ENCODE results near the gene CRYAB. TPM values are rescaled to one million over a fixed set of nuclear protein-coding genes. Genes with fewer than 3 reads are reported as not detected.

The CRYAB gene
- total RNA-seq, 1 donor from 2014 or later, result not detected

DNA sequence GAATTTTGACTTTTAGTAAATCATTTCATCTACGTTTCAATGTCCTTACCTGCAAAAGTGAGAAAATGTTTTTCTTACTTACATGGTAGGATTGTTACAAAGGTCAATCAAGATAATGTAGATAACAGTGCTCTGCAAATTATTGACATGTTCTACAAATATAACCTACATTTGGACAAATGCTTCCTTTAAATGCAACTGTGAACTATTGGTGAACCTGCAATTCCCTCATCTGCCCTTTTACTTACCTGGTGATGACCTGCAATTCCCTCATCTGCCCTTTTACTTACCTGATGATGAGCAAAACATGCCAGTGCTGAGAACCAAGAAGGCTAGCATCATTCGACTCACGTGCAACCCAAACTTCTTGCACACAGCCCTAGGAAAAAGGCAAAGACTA lies 51.3 kb downstream of the CRYAB start:
- TF ChIP-seq, protein P1, sequence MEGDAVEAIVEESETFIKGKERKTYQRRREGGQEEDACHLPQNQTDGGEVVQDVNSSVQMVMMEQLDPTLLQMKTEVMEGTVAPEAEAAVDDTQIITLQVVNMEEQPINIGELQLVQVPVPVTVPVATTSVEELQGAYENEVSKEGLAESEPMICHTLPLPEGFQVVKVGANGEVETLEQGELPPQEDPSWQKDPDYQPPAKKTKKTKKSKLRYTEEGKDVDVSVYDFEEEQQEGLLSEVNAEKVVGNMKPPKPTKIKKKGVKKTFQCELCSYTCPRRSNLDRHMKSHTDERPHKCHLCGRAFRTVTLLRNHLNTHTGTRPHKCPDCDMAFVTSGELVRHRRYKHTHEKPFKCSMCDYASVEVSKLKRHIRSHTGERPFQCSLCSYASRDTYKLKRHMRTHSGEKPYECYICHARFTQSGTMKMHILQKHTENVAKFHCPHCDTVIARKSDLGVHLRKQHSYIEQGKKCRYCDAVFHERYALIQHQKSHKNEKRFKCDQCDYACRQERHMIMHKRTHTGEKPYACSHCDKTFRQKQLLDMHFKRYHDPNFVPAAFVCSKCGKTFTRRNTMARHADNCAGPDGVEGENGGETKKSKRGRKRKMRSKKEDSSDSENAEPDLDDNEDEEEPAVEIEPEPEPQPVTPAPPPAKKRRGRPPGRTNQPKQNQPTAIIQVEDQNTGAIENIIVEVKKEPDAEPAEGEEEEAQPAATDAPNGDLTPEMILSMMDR (IDR thresholded peaks at IDR 0.05), result no peak
- H3K36me3 Mint-ChIP-seq (ENCODE audit: low read depth), result peaks cover 72% of the 10 kb centered on the region
- H3K27me3 Mint-ChIP-seq, result no peaks in the 10 kb centered on the region
- H3K9me3 Mint-ChIP-seq, result no peaks in the 10 kb centered on the region
- no peak overlapping the region for H3K27ac Mint-ChIP-seq
- ATAC-seq (ENCODE audit: low read depth) (no peak), DNase-seq (no peak)
- no peaks in the 10 kb centered on the region for H3K4me1 Mint-ChIP-seq
- H3K4me3 Mint-ChIP-seq, result no peak overlapping the region
- ChIA-PET POLR2A (no interaction called here), CTCF (interaction anchor here (2.2 kb wide), 1 partner anchor 11 kb away, joined by 5 read pairs; the partner anchor contains the start of gene ALG9)
- intact Hi-C loops (cut with micrococcal nuclease), result no loop called here

Other genes with a start within 250 kb of the CRYAB start
- 36.2 and 37.9 TPM in 2 replicates for gene PPP2R1B, start 145.4 kb downstream of the CRYAB start, total RNA-seq
- 17.0 and 20.1 TPM in 2 replicates for gene ALG9, start 40.2 kb downstream of the CRYAB start, total RNA-seq
- 7.4 and 7.8 TPM in 2 replicates for gene FDXACB1, start 32.6 kb downstream of the CRYAB start, total RNA-seq
- gene CFAP68, start 32.2 kb downstream of the CRYAB start, total RNA-seq, result 11.6 and 13.7 TPM in 2 replicates
- not detected in 2 replicates for gene HSPB2, start 964 bp upstream of the CRYAB start, total RNA-seq
- gene C11orf52, start 7.1 kb upstream of the CRYAB start, total RNA-seq, result not detected in 2 replicates
- gene DIXDC1, start 25.6 kb upstream of the CRYAB start, total RNA-seq, result 0.20 and 1.0 TPM in 2 replicates
- gene DLAT, start 113.6 kb upstream of the CRYAB start, total RNA-seq, result 27.5 and 31.5 TPM in 2 replicates
- 0.22 and 0.44 TPM in 2 replicates for gene PIH1D2, start 162.2 kb upstream of the CRYAB start, total RNA-seq
- 24.0 and 26.3 TPM in 2 replicates for gene NKAPD1, start 162.5 kb upstream of the CRYAB start, total RNA-seq
- 37.0 and 39.6 TPM in 2 replicates for gene TIMM8B, start 175.0 kb upstream of the CRYAB start, total RNA-seq
- gene SDHD, start 175.1 kb upstream of the CRYAB start, total RNA-seq, result 79.9 and 82.1 TPM in 2 replicates

Measured in activated B cell treated with CpG ODN at 0.5 μM for 24 hours (primary cell).